ENCODE data around the gene XYLB. TPM values are rescaled to one million over a fixed set of nuclear protein-coding genes. Genes with fewer than 3 reads are reported as not detected.

XYLB gene
- total and polyA plus RNA-seq, 2 of the 13 experiments (the other 11 are each of a cell fraction or from before 2014, with no cell fraction given) = 25.9 to 30.0 TPM

DNA sequence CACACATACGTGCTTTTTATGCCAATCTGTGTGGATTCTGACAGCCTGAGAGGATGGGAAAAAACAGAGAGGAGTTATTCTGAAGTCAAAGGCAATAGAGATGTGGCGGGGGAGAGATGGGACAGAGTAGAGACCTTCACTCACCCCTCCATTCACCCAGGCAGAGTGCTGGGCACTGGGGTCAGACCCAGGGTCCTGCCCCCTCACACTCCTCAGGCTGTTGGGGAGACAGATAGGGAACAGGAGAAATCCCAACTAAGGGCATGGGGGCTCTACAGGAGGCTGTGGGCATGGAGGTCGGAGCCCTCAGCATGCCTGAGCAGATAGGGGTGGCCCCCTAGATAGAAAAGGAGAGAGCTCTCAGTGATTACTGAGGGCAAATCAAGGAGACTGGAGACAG is 34.2 kb upstream of the XYLB start (continued):
- TF ChIP-seq, protein P1, sequence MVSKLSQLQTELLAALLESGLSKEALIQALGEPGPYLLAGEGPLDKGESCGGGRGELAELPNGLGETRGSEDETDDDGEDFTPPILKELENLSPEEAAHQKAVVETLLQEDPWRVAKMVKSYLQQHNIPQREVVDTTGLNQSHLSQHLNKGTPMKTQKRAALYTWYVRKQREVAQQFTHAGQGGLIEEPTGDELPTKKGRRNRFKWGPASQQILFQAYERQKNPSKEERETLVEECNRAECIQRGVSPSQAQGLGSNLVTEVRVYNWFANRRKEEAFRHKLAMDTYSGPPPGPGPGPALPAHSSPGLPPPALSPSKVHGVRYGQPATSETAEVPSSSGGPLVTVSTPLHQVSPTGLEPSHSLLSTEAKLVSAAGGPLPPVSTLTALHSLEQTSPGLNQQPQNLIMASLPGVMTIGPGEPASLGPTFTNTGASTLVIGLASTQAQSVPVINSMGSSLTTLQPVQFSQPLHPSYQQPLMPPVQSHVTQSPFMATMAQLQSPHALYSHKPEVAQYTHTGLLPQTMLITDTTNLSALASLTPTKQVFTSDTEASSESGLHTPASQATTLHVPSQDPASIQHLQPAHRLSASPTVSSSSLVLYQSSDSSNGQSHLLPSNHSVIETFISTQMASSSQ (IDR thresholded peaks at IDR 0.05; ENCODE audit: low read depth) = no peak
- TF ChIP-seq, protein P1 (CRISPR knock-in tag; IDR thresholded peaks at IDR 0.05; ENCODE audit: borderline replicate concordance) = no peak
- TF ChIP-seq ZNF616 (CRISPR knock-in tag; IDR thresholded peaks at IDR 0.05; ENCODE audit: low read depth) (no peak), ZNF777 (CRISPR knock-in tag; IDR thresholded peaks at IDR 0.05) (no peak), ZNF33B (CRISPR knock-in tag; IDR thresholded peaks at IDR 0.05) (no peak), ZNF224 (CRISPR knock-in tag; IDR thresholded peaks at IDR 0.05) (no peak), ZNF547 (CRISPR knock-in tag; IDR thresholded peaks at IDR 0.05) (no peak)

DNA sequence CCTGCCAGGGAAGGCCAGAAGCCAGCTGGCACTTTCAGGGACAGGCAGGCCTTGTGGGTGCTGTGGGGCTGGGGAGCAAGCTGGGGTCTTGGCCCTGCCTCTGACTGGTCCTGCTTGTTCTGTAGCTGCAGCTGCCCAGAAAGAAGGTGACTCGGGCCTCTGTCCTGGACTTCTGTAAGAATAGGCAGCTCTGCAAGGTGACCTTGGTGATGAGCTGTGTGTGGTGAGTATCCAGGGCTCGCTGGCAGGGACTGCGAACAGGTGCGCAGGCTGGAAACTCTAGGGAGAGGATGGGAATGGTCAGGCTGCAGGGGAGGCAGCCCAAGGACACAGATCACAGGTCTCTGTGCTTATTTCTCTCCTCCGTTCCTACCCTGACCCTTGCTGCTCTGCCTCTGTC is 33.3 kb upstream of the XYLB start:
- H3K36me3 ChIP-seq (replicated peaks in 1 of 2; ENCODE audit: control insufficient read depth in 1 of 2, insufficient read depth in 2 of 2, low read length in 2 of 2) = no peaks in the 10 kb centered on the region
- ATAC-seq (no peak), DNase-seq (ENCODE audit: low spot score) (no peak), FAIRE-seq (no peak)
- TF ChIP-seq, protein P2, sequence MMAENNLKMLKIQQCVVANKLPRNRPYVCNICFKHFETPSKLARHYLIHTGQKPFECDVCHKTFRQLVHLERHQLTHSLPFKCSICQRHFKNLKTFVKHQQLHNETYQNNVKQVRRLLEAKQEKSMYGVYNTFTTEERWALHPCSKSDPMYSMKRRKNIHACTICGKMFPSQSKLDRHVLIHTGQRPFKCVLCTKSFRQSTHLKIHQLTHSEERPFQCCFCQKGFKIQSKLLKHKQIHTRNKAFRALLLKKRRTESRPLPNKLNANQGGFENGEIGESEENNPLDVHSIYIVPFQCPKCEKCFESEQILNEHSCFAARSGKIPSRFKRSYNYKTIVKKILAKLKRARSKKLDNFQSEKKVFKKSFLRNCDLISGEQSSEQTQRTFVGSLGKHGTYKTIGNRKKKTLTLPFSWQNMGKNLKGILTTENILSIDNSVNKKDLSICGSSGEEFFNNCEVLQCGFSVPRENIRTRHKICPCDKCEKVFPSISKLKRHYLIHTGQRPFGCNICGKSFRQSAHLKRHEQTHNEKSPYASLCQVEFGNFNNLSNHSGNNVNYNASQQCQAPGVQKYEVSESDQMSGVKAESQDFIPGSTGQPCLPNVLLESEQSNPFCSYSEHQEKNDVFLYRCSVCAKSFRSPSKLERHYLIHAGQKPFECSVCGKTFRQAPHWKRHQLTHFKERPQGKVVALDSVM (CRISPR knock-in tag; IDR thresholded peaks at IDR 0.05) = no peak
- TF ChIP-seq MED1 (CRISPR knock-in tag; IDR thresholded peaks at IDR 0.05) (no peak), SNAI1 (CRISPR knock-in tag; IDR thresholded peaks at IDR 0.05; ENCODE audit: borderline replicate concordance) (no peak), SIX1 (CRISPR knock-in tag; IDR thresholded peaks at IDR 0.05; ENCODE audit: borderline replicate concordance) (no peak), POLR2G (IDR thresholded peaks at IDR 0.05; ENCODE audit: low read depth, low read length) (no peak)
- TF ChIP-seq, protein P3, sequence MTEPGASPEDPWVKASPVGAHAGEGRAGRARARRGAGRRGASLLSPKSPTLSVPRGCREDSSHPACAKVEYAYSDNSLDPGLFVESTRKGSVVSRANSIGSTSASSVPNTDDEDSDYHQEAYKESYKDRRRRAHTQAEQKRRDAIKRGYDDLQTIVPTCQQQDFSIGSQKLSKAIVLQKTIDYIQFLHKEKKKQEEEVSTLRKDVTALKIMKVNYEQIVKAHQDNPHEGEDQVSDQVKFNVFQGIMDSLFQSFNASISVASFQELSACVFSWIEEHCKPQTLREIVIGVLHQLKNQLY (CRISPR knock-in tag; IDR thresholded peaks at IDR 0.05) = no peak
- TF ChIP-seq, protein P4, sequence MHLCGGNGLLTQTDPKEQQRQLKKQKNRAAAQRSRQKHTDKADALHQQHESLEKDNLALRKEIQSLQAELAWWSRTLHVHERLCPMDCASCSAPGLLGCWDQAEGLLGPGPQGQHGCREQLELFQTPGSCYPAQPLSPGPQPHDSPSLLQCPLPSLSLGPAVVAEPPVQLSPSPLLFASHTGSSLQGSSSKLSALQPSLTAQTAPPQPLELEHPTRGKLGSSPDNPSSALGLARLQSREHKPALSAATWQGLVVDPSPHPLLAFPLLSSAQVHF (CRISPR knock-in tag; IDR thresholded peaks at IDR 0.05) = no peak
- TF ChIP-seq, protein P5, sequence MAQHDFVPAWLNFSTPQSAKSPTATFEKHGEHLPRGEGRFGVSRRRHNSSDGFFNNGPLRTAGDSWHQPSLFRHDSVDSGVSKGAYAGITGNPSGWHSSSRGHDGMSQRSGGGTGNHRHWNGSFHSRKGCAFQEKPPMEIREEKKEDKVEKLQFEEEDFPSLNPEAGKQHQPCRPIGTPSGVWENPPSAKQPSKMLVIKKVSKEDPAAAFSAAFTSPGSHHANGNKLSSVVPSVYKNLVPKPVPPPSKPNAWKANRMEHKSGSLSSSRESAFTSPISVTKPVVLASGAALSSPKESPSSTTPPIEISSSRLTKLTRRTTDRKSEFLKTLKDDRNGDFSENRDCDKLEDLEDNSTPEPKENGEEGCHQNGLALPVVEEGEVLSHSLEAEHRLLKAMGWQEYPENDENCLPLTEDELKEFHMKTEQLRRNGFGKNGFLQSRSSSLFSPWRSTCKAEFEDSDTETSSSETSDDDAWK (CRISPR knock-in tag; IDR thresholded peaks at IDR 0.05) = no peak
- H3K27ac ChIP-seq (ENCODE audit: extremely low read length, insufficient read depth, low read length) = no peak overlapping the region
- BruUV-seq (replicated peaks) = no TSS peak
- H3K4me2 ChIP-seq (ENCODE audit: low read depth, low read length) = no peak overlapping the region
- intact Hi-C loops (cut with micrococcal nuclease; ENCODE audit: unreplicated experiment) = no loop called here
- H2AFZ ChIP-seq (ENCODE audit: low read length) = no peak overlapping the region
- no peak overlapping the region for H3K4me3 ChIP-seq (replicated peaks in 1 of 3; ENCODE audit: insufficient read depth in 1 of 3, low read depth in 2 of 3, low read length in 3 of 3)
- no peaks in the 10 kb centered on the region for H3K9me3 ChIP-seq (ENCODE audit: low read length)
- no peak overlapping the region for H3K9ac ChIP-seq (ENCODE audit: insufficient read depth, low read depth, low read length)
- WGBS (ENCODE audit: low lambda C conversion rate) = 0% methylated on average over 2 of the region's 5 CpGs
- no peaks in the 10 kb centered on the region for H4K20me1 ChIP-seq (ENCODE audit: insufficient read depth, low read length)
- CTCF ChIA-PET (ENCODE audit: low intra/inter-chr PET ratio, low total read pairs) = no interaction called here
- H3K27me3 ChIP-seq (ENCODE audit: control insufficient read depth in 1 of 2, insufficient read depth in 2 of 2, low read length in 2 of 2) = peaks cover 11 to 71% of the 10 kb centered on the region in 2 experiments
- in situ Hi-C loops (cut with HindIII; ENCODE audit: extremely low pct_ligation_motif_present, low pct_unique_long_range_greater_than_20kb) = no loop called here
- H3K79me2 ChIP-seq (ENCODE audit: insufficient read depth, low read length) = no peaks in the 10 kb centered on the region
- POLR2A ChIA-PET = no interaction called here
- no peaks in the 10 kb centered on the region for H3K4me1 ChIP-seq (ENCODE audit: insufficient read depth, low read length)

All from HepG2 (cell line).